ENCODE data around the gene PSMG1.

Gene PSMG1

DNA sequence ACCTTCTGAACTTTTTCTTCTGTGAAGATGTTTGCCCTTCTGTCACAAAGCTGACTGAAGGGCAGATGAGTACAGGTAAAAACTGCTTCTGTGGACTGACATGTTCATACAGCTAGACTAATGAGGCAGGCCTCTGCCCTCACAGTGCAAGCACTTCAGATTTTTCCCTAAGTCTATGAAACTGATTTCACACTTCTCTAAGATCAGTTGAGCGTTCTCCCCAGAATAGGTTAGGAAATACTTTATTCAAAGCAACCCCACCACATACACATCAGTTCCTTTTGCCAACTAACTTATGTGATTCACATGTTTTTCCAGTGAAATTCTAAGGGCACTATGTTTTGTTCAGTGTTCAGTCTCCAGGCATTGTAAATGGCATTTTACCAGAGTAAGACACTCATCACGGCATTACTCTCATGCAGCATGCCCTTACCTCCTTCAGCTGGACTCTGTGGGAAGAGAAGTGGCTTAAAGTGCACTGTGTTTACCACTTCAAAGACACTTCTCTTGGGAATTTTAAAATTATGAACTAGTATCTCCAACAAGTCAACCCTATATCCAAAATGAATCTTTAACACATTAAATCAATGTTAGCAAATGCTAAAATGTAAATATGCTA lies 5.4 kb upstream of the PSMG1 start:
- H3K36me3 ChIP-seq (ENCODE audit: insufficient read depth, low read length): no peaks in the 10 kb centered on the region
- H2AFZ ChIP-seq (ENCODE audit: low read length, unreplicated experiment): no peak overlapping the region
- H3K27ac ChIP-seq (ENCODE audit: low read depth, low read length): no peak overlapping the region
- H3K4me3 ChIP-seq (ENCODE audit: low read depth, low read length): no peak overlapping the region
- no peaks in the 10 kb centered on the region for H3K27me3 ChIP-seq (ENCODE audit: insufficient read depth, low read length)
- peaks cover 42% of the 10 kb centered on the region for H3K4me1 ChIP-seq (ENCODE audit: control insufficient read depth, insufficient read depth, low read length, unreplicated experiment)
- H3K79me2 ChIP-seq (ENCODE audit: control insufficient read depth, insufficient read depth, low read length, unreplicated experiment): no peaks in the 10 kb centered on the region

DNA sequence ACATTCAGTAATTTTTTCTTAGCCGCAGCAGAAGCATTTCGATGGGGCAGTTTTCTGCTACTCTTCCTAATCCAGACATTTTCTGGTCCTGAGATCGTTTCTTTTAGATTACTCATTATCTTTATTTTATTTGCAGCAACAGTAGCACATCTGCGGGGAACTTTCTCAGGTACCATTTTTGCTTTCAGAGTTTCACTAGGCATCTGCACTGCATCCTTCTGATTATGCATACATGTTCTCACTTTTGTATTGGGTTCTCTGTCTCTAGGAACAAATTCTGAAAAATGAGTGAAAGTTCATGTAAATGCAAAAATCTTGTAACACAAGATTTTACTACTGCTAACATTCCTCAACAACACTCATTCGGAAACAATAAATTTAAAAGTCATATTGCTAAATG lies 3.9 kb upstream of the PSMG1 start:
- no peak overlapping the region for H2AFZ ChIP-seq (ENCODE audit: low read length, unreplicated experiment)
- H3K4me1 ChIP-seq (ENCODE audit: control insufficient read depth, insufficient read depth, low read length, unreplicated experiment): peaks cover 42% of the 10 kb centered on the region
- no peaks in the 10 kb centered on the region for H3K27me3 ChIP-seq (ENCODE audit: insufficient read depth, low read length)
- H3K36me3 ChIP-seq (ENCODE audit: insufficient read depth, low read length): no peaks in the 10 kb centered on the region
- no peak overlapping the region for H3K4me3 ChIP-seq (ENCODE audit: low read depth, low read length)
- peaks cover 10% of the 10 kb centered on the region for H3K79me2 ChIP-seq (ENCODE audit: control insufficient read depth, insufficient read depth, low read length, unreplicated experiment)
- H3K27ac ChIP-seq (ENCODE audit: low read depth, low read length): no peak overlapping the region

DNA sequence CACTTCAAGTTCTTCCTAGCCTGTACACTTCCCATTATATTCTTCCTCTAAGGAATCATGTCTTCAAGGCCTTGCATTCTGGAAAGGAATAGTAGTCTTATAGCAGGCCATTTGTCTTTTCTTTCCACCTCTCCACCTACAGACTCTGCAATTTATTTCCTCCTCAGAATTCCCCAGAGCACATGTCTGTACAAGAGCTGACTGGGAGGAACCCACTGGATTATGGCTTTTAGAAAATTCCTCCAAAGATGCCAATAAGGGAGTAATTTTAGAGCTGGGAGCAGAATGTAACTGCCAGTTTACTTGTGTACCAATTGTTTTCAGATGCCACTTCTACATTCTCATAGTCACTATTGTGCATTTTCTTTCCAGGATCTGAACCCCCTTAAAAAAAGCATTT lies 3.4 kb upstream of the PSMG1 start:
- H3K79me2 ChIP-seq (ENCODE audit: control insufficient read depth, insufficient read depth, low read length, unreplicated experiment): peaks cover 14% of the 10 kb centered on the region
- H3K4me3 ChIP-seq (ENCODE audit: low read depth, low read length): no peak overlapping the region
- H2AFZ ChIP-seq (ENCODE audit: low read length, unreplicated experiment): no peak overlapping the region
- no peak overlapping the region for H3K27ac ChIP-seq (ENCODE audit: low read depth, low read length)
- H3K4me1 ChIP-seq (ENCODE audit: control insufficient read depth, insufficient read depth, low read length, unreplicated experiment): peaks cover 43% of the 10 kb centered on the region
- no peaks in the 10 kb centered on the region for H3K36me3 ChIP-seq (ENCODE audit: insufficient read depth, low read length)
- no peaks in the 10 kb centered on the region for H3K27me3 ChIP-seq (ENCODE audit: insufficient read depth, low read length)

DNA sequence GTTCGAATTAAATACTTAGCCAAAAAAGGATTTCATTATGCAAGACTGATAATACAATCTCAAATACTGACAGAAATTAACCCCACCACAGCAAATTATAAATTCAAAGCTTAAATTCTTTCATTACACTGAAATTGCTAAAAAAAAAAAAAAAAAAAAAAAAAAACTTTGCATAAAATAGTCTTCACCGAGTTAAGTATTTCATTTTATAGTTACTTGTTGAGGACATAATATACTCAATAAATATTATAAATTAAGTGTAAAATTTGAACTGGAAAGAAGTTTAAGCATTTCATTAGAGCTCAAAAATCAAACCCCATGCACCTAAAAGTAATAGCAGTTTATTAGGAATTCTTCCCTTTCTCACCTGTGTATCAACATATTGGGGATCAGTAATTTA lies 1.9 kb upstream of the PSMG1 start:
- Histone ChIP-seq H3K27ac (ENCODE audit: low read depth, low read length) (no peak overlapping the region), H3K79me2 (ENCODE audit: control insufficient read depth, insufficient read depth, low read length, unreplicated experiment) (peaks cover 29% of the 10 kb centered on the region), H3K36me3 (ENCODE audit: insufficient read depth, low read length) (no peaks in the 10 kb centered on the region; the same call in 1 of the 2 replicates), H3K4me1 (ENCODE audit: control insufficient read depth, insufficient read depth, low read length, unreplicated experiment) (peaks cover 41% of the 10 kb centered on the region), H2AFZ (ENCODE audit: low read length, unreplicated experiment) (no peak overlapping the region), H3K27me3 (ENCODE audit: insufficient read depth, low read length) (no peaks in the 10 kb centered on the region), H3K4me3 (ENCODE audit: low read depth, low read length) (peak overlapping the region; percentile 97; the same call in 1 of the 2 replicates)

DNA sequence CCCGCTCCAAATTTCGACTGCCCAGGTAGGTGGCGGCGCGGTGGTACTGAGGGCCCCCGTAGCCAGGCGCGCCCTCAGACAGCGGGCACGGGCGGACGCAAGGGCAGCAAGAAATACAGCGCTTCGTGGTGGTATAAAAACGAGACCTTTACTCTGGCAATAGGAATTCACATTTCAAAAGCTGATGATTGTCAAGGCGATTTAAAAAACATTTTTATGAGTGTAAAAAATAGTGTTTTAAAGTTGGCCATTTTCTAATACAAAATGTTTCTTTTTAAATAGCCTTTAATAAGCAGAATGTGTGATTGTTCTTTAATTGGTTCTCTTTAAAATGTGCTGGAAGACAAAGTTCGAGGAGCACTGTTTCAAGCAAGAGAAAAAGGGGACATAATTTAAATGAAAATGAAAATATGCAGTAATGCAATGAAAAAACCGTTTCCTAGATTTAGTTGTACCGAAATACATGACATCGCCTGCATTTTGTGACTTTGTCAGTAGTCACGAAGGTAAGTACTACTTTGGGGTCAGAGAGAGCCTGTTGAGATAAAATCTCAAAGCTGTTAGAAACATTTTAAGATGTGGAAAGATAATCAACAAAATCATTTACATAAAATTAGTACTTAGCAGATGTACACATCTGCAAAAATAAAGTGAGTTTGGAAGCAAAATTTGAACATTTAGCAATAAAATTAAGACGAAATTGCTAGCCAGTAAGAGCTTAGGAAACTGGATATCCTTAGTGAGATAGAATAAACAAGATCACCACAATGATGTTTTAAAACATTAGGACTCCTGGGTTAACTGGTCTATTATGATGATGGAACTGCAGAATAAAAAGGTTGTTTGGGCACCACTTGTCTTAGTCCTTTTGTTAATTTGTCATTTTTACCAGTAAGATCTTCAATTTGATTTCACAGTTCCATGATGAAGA lies 1.1 kb upstream of the PSMG1 start:
- H3K4me3 ChIP-seq (ENCODE audit: low read depth, low read length): peak overlapping the region; percentile 97
- peaks cover 37% of the 10 kb centered on the region for H3K79me2 ChIP-seq (ENCODE audit: control insufficient read depth, insufficient read depth, low read length, unreplicated experiment)
- H3K27me3 ChIP-seq (ENCODE audit: insufficient read depth, low read length): no peaks in the 10 kb centered on the region
- no peaks in the 10 kb centered on the region; the same call in 1 of the 2 replicates for H3K36me3 ChIP-seq (ENCODE audit: insufficient read depth, low read length)
- H3K4me1 ChIP-seq (ENCODE audit: control insufficient read depth, insufficient read depth, low read length, unreplicated experiment): peaks cover 33% of the 10 kb centered on the region
- H2AFZ ChIP-seq (ENCODE audit: low read length, unreplicated experiment): peak overlapping the region; percentile 74
- peak overlapping the region; percentile 65 for H3K27ac ChIP-seq (ENCODE audit: low read depth, low read length)

DNA sequence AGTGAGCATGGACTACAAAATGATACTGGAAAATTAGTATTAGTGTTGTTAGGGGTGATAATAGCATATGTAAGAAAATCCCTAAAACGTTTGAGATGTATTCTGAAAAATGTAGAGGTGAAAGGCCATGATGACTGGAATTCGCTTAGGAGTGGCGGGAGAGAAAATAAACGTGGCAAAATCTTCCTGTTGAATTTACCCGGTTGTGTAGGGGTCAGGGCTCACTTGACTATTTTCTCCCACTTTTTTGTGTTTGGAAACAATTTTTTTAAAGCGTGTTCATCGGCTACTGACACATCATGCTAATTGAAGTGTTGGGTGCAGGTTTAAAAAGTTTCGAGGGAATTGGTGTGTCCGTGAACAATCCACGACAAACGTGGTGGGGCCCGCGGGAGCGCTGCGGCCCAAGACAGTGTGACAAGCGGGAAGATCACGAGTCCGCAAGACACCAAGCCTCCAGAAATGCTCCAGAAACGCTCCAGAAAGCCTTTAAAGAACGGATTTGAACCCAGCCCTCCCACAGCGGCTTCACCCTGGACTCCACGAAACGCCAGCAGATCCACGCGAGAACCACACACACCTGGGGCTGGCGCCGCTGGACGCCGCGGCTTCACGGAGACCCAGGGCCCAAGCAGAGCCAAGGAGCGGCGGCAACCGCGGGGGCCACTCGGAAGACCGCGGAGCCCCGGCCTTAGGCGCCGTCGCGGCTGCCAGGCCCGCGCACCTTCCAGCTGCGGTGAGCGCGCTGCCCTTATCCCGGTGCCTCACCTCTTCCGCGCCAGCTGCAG lies 573 bp downstream of the PSMG1 start:
- peaks cover 26% of the 10 kb centered on the region for H3K4me1 ChIP-seq (ENCODE audit: control insufficient read depth, insufficient read depth, low read length, unreplicated experiment)
- no peaks in the 10 kb centered on the region; the same call in 1 of the 2 replicates for H3K36me3 ChIP-seq (ENCODE audit: insufficient read depth, low read length)
- H3K27me3 ChIP-seq (ENCODE audit: insufficient read depth, low read length): no peaks in the 10 kb centered on the region
- peak overlapping the region; percentile 41 for H2AFZ ChIP-seq (ENCODE audit: low read length, unreplicated experiment)
- peak overlapping the region; percentile 97 for H3K4me3 ChIP-seq (ENCODE audit: low read depth, low read length)
- H3K79me2 ChIP-seq (ENCODE audit: control insufficient read depth, insufficient read depth, low read length, unreplicated experiment): peaks cover 42% of the 10 kb centered on the region
- peak overlapping the region; percentile 65 for H3K27ac ChIP-seq (ENCODE audit: low read depth, low read length)

DNA sequence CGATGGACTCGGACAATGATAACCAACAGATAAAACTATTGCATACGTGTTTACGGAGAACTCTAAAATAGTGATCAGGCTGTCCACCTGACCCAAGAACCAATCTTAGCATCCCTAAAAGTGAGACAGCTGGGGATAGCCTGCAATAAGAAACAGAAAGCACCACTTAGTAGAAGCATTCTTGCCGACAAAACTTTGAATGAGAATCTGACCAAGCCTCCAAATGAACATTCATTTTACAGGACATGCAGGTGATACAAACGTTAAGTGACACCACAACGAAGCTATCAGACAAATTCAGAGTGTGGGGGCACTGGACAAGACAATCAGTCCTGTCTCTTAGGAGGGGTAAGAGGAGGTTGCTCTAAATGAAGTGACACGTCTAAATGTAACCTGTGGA lies 1.2 kb downstream of the PSMG1 start:
- H3K4me3 ChIP-seq (ENCODE audit: low read depth, low read length): peak overlapping the region; percentile 97
- H3K27ac ChIP-seq (ENCODE audit: low read depth, low read length): peak overlapping the region; percentile 65; the same call in 1 of the 2 replicates
- H2AFZ ChIP-seq (ENCODE audit: low read length, unreplicated experiment): no peak overlapping the region
- no peaks in the 10 kb centered on the region for H3K27me3 ChIP-seq (ENCODE audit: insufficient read depth, low read length)
- no peaks in the 10 kb centered on the region; the same call in 1 of the 2 replicates for H3K36me3 ChIP-seq (ENCODE audit: insufficient read depth, low read length)
- peaks cover 45% of the 10 kb centered on the region for H3K79me2 ChIP-seq (ENCODE audit: control insufficient read depth, insufficient read depth, low read length, unreplicated experiment)
- H3K4me1 ChIP-seq (ENCODE audit: control insufficient read depth, insufficient read depth, low read length, unreplicated experiment): peaks cover 26% of the 10 kb centered on the region

DNA sequence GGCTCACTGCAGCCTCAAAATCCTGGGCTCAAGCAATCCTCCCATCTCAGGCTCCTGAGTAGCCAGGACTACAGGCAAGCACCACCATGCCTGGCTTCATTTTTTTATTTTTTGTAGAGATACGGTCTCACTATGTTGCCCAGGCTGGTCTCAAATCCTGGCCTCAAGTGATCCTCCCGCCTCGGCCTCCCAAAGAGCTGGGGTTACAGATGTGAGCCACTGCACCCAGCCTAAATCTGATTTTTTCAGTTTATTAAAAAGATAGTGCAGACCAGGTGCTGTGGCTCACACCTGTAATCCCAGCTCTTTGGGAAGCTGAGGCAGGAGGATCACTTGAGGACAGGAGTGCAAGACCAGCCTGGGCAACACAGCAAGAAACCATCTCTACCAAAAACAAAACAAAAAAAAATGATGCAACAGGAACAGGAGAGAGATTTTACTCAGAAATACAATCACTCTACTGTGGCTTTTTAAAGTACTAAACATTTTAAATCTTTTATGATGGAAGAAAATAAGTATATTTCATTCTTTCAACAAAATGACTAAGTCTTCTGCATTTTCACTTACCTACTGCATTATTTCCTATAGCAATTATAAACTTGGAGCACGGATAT lies 1.9 kb downstream of the PSMG1 start:
- Histone ChIP-seq H3K36me3 (ENCODE audit: insufficient read depth, low read length) (no peaks in the 10 kb centered on the region; the same call in 1 of the 2 replicates), H3K4me1 (ENCODE audit: control insufficient read depth, insufficient read depth, low read length, unreplicated experiment) (peaks cover 21% of the 10 kb centered on the region), H2AFZ (ENCODE audit: low read length, unreplicated experiment) (no peak overlapping the region), H3K27me3 (ENCODE audit: insufficient read depth, low read length) (no peaks in the 10 kb centered on the region), H3K79me2 (ENCODE audit: control insufficient read depth, insufficient read depth, low read length, unreplicated experiment) (peaks cover 45% of the 10 kb centered on the region), H3K27ac (ENCODE audit: low read depth, low read length) (no peak overlapping the region), H3K4me3 (ENCODE audit: low read depth, low read length) (peak overlapping the region; percentile 97)

DNA sequence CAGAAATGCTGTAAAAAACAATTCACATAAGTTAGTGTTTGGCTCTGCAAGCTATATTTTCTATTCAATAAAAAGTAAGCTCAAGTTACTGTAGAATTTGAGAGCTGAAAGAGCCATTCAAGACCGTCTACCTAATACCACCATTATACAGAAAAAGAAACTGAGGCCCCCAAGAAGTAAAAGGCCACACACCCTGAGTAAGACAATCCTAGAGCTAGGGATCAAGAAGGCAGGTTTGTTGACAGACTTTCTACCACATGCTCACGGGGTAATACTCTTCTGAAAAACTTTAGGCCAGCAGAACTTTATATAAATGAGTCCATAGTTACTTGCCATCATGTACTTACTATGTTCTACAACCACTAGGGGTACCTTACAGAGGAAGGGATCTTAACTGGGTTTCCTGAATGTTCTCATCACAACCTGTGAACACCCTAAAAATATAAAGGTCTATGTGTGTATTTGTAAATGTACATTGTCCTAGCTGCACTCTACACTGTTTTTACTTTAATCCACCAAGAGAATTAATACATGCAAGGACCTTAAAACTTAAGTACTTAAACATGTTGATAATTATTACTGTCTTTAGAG lies 2.7 kb downstream of the PSMG1 start:
- no peaks in the 10 kb centered on the region for H3K27me3 ChIP-seq (ENCODE audit: insufficient read depth, low read length)
- H3K79me2 ChIP-seq (ENCODE audit: control insufficient read depth, insufficient read depth, low read length, unreplicated experiment): peaks cover 45% of the 10 kb centered on the region
- H3K36me3 ChIP-seq (ENCODE audit: insufficient read depth, low read length): no peaks in the 10 kb centered on the region; the same call in 1 of the 2 replicates
- peaks cover 15% of the 10 kb centered on the region for H3K4me1 ChIP-seq (ENCODE audit: control insufficient read depth, insufficient read depth, low read length, unreplicated experiment)
- H3K4me3 ChIP-seq (ENCODE audit: low read depth, low read length): 0 out of 2 replicates have a peak overlapping the region, but pooled peaks have one; percentile 19
- no peak overlapping the region for H3K27ac ChIP-seq (ENCODE audit: low read depth, low read length)
- H2AFZ ChIP-seq (ENCODE audit: low read length, unreplicated experiment): no peak overlapping the region

DNA sequence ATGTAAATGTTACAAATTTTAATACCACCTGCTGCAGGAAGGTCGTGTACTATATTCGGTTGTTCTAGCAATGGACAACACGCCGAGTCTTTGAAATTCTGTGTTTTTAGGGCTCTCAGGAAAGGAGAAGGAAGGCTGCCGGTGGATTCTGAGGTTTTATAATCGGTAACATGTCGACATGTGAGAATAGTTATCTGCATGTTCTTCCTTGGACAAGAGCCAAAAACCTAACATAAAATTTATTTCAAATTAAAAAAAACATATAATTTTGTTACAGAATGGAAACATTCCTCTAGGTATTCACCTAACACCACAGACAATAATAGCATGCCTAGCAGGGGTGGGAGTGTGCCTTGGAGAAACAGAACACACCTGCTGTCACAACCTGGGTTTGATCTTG lies 4.8 kb downstream of the PSMG1 start:
- Histone ChIP-seq H3K36me3 (ENCODE audit: insufficient read depth, low read length) (peaks cover 6% of the 10 kb centered on the region; the same call in 1 of the 2 replicates), H3K79me2 (ENCODE audit: control insufficient read depth, insufficient read depth, low read length, unreplicated experiment) (peaks cover 45% of the 10 kb centered on the region)

More for the DNA sequence above, 4.8 kb downstream of the PSMG1 start:
- Histone ChIP-seq H3K27ac (ENCODE audit: low read depth, low read length) (no peak overlapping the region), H3K4me3 (ENCODE audit: low read depth, low read length) (no peak overlapping the region), H3K27me3 (ENCODE audit: insufficient read depth, low read length) (no peaks in the 10 kb centered on the region), H3K4me1 (ENCODE audit: control insufficient read depth, insufficient read depth, low read length, unreplicated experiment) (peaks cover 6% of the 10 kb centered on the region), H2AFZ (ENCODE audit: low read length, unreplicated experiment) (no peak overlapping the region)
